HepG2 (cell line): ENCODE data around the gene KLRK1. TPM values are rescaled to one million over a fixed set of nuclear protein-coding genes. Genes with fewer than 3 reads are reported as not detected.

Source experiments
- AFF4 ChIP-seq: sonication (generic); formaldehyde crosslinking; IDR thresholded peaks from 2 replicates; pipeline ENCODE4 v1.4.0; 2020; ENCODE audit warnings: missing genetic modification reagents
- ELF3 ChIP-seq: IDR thresholded peaks from 2 replicates; pipeline ENCODE4 v1.6.1; 2016; ENCODE audit warnings: missing genetic modification reagents, missing compliant biosample characterization
- HNRNPL ChIP-seq: fragments of 200-400 bp; formaldehyde crosslinking; IDR thresholded peaks from 2 replicates; pipeline ENCODE4 v1.6.1; 2017; ENCODE audit warnings: mild to moderate bottlenecking, low read depth, low read length
- IKZF1 ChIP-seq: fragments of 450-650 bp; IDR thresholded peaks from 2 replicates; pipeline ENCODE4 v1.7.1; 2016
- IRX3 ChIP-seq: sonication (generic); formaldehyde crosslinking; IDR thresholded peaks from 2 replicates; pipeline ENCODE4 v1.8.1; 2023; ENCODE audit warnings: mild to moderate bottlenecking, low read depth, missing genetic modification reagents, borderline replicate concordance
- JUN ChIP-seq: sonication (generic); formaldehyde crosslinking; IDR thresholded peaks from 2 replicates; pipeline ENCODE4 v1.4.0; 2020; ENCODE audit warnings: mild to moderate bottlenecking, missing genetic modification reagents
- JUNB ChIP-seq: sonication (generic); formaldehyde crosslinking; IDR thresholded peaks from 2 replicates; pipeline ENCODE4 v1.8.0; 2022; ENCODE audit warnings: missing genetic modification reagents, mild to moderate bottlenecking, borderline replicate concordance
- SAP130 ChIP-seq: IDR thresholded peaks from 2 replicates; pipeline ENCODE4 v1.6.1; 2016; ENCODE audit warnings: low read depth
- ZBTB4 ChIP-seq: sonication (generic); formaldehyde crosslinking; IDR thresholded peaks from 2 replicates; pipeline ENCODE4 v1.4.0; 2020; ENCODE audit warnings: missing genetic modification reagents, mild to moderate bottlenecking, borderline replicate concordance
- ZFP36 ChIP-seq: fragments of 150-350 bp; IDR thresholded peaks from 2 replicates; pipeline ENCODE4 v1.6.1; 2018; ENCODE audit warnings: borderline replicate concordance, low read length, low read depth; ENCODE audit not compliant: partially characterized antibody
- ZMYM3 ChIP-seq: sonication (generic); formaldehyde crosslinking; IDR thresholded peaks from 2 replicates; pipeline ENCODE4 v1.5.1; 2020; ENCODE audit warnings: mild to moderate bottlenecking, missing genetic modification reagents
- ZMYM4 ChIP-seq: sonication (generic); formaldehyde crosslinking; IDR thresholded peaks from 2 replicates; pipeline ENCODE4 v1.8.1; 2023; ENCODE audit warnings: mild to moderate bottlenecking, missing genetic modification reagents
- ZNF124 ChIP-seq: sonication (generic); formaldehyde crosslinking; IDR thresholded peaks from 2 replicates; pipeline ENCODE4 v1.4.0; 2020; ENCODE audit warnings: missing genetic modification reagents
- ZNF441 ChIP-seq: sonication (generic); formaldehyde crosslinking; IDR thresholded peaks from 2 replicates; pipeline ENCODE4 v1.7.0; 2021; ENCODE audit warnings: missing genetic modification reagents, borderline replicate concordance
- ZNF468 ChIP-seq: sonication (generic); formaldehyde crosslinking; IDR thresholded peaks from 2 replicates; pipeline ENCODE4 v1.8.0; 2022; ENCODE audit warnings: mild to moderate bottlenecking, moderate library complexity, missing genetic modification reagents
- ZNF563 ChIP-seq: sonication (generic); formaldehyde crosslinking; IDR thresholded peaks from 2 replicates; pipeline ENCODE4 v1.8.0; 2022; ENCODE audit warnings: mild to moderate bottlenecking, moderate library complexity, missing genetic modification reagents
- ZNF576 ChIP-seq: sonication (generic); formaldehyde crosslinking; IDR thresholded peaks from 2 replicates; pipeline ENCODE4 v1.4.0; 2020; ENCODE audit warnings: mild to moderate bottlenecking, missing genetic modification reagents
- ZNF704 ChIP-seq: sonication (generic); formaldehyde crosslinking; IDR thresholded peaks from 2 replicates; pipeline ENCODE4 v1.8.1; 2023; ENCODE audit warnings: mild to moderate bottlenecking, inconsistent platforms, moderate library complexity, missing genetic modification reagents, borderline replicate concordance
- polyA plus RNA-seq, 8 experiments: library from polyadenylated mRNA; depleted of rRNA in 3 of 8; stranded (reverse) in 7 of 8; unstranded in 1 of 8; fragments of >200 nt; fragmentation: Illumina TruSeq in 4 of 8; extraction: Trizol in 4 of 8; gene quantifications; 2 replicates each; pipeline versions ENCODE4 v1.2.1 to v1.2.3, GENCODE V29; 2011 to 2016; ENCODE audit warnings: low read depth in 4 of 8, missing spikeins in 1 of 8, mixed read lengths in 1 of 8; ENCODE audit not compliant: insufficient read depth in 1 of 8
- total RNA-seq, 5 experiments: library from RNA; depleted of rRNA; stranded (reverse); fragments of >200 nt; fragmentation: Illumina TruSeq; extraction: Trizol; gene quantifications; 2 replicates each; pipeline ENCODE4 v1.2.3, GENCODE V29; 2016; ENCODE audit warnings: low read depth in 1 of 5

Gene KLRK1
- total and polyA plus RNA-seq, 2 of the 13 experiments (the other 11 are each of a cell fraction or from before 2014, with no cell fraction given) = not detected

GRCh38 chr12:10363914-10364814 lies 25.7 kb downstream of the KLRK1 start (continued):
- TF ChIP-seq ZBTB4 (CRISPR knock-in tag) (no peak), ZNF704 (CRISPR knock-in tag) (0 out of 2 replicates have a peak, but pooled peaks have one; percentile 2), ZNF441 (CRISPR knock-in tag) (no peak), JUN (CRISPR knock-in tag) (0 out of 2 replicates have a peak, but pooled peaks have one; percentile 49), HNRNPL (no peak), ZMYM3 (CRISPR knock-in tag) (0 out of 2 replicates have a peak, but pooled peaks have one; percentile 16), JUNB (no peak), ZNF468 (CRISPR knock-in tag) (no peak), SAP130 (CRISPR knock-in tag) (no peak; the same call in 1 of the 2 replicates), IKZF1 (no peak), ZMYM4 (CRISPR knock-in tag) (no peak), ZNF563 (CRISPR knock-in tag) (no peak), ZNF576 (CRISPR knock-in tag) (no peak), ELF3 (peak; percentile 30; the same call in 1 of the 2 replicates), ZFP36 (no peak), ZNF124 (CRISPR knock-in tag) (no peak), IRX3 (CRISPR knock-in tag) (no peak), AFF4 (CRISPR knock-in tag) (no peak)
